Stomach (tissue), 9 donors: Measurements from ENCODE around the gene OSTM1. TPM values are rescaled to one million over a fixed set of nuclear protein-coding genes. Genes with fewer than 3 reads are reported as not detected.

ENCODE experiments used
- DNase-seq, 2 donors: peaks; one replicate each; pipeline versions ENCODE4 v3.0.0 to v3.0.0-alpha.2; 2013 to 2019
- H3K27ac ChIP-seq, 5 donors: fragments of 200-600 bp in 4 of 5; sonication (generic) in 4 of 5; one replicate each; pipeline ENCODE4 v1.5.1; 2013 to 2019; ENCODE audit warnings: mild to moderate bottlenecking in 1 of 5, moderate library complexity in 1 of 5
- H3K27me3 ChIP-seq, 3 donors: fragments of 200-600 bp; sonication (generic); one replicate each; pipeline ENCODE4 v1.5.1; 2017 to 2019; ENCODE audit warnings: mixed run types in 1 of 3
- H3K36me3 ChIP-seq, 4 donors: fragments of 200-600 bp; sonication (generic); 1 replicate in 3 of 4; 2 replicates in 1 of 4; pipeline ENCODE4 v1.5.1; 2016 to 2019
- H3K4me1 ChIP-seq, 4 donors: fragments of 200-600 bp; sonication (generic); one replicate each; pipeline ENCODE4 v1.5.1; 2016 to 2019
- H3K4me3 ChIP-seq, 4 donors: fragments of 200-600 bp; sonication (generic) in 3 of 4; one replicate each; pipeline ENCODE4 v1.5.1; 2016 to 2019; ENCODE audit warnings: mild to moderate bottlenecking in 1 of 4
- H3K9me3 ChIP-seq, 4 donors: fragments of 200-600 bp; sonication (generic); one replicate each; pipeline ENCODE4 v1.5.1; 2016 to 2019
- EP300 ChIP-seq: sonication (generic); formaldehyde crosslinking; IDR thresholded peaks from one replicate; pipeline ENCODE4 v1.6.1; 2017; ENCODE audit warnings: antibody characterized with exemption
- POLR2A ChIP-seq, 4 donors: fragments of 450-650 bp; IDR thresholded peaks; one replicate each; pipeline ENCODE4 v1.6.1; 2016; ENCODE audit warnings: antibody characterized with exemption in 4 of 4, control low read depth in 2 of 4, mild to moderate bottlenecking in 1 of 4, moderate library complexity in 1 of 4
- POLR2AphosphoS5 ChIP-seq, 3 donors: sonication (generic); formaldehyde crosslinking; IDR thresholded peaks; one replicate each; pipeline ENCODE4 v1.6.1; 2016; ENCODE audit warnings: antibody characterized with exemption in 3 of 3
- WGBS, 5 donors: extraction: QIAGEN DNeasy Blood & Tissue Kit in 3 of 5; methylation state at CpG; one replicate each; pipeline versions ENCODE4 v1.1.5 to v1.1.7; 2013 to 2018; 5-methylcytosine and 5-hydroxymethylcytosine counted together
- intact Hi-C: fragments of 100-400 bp; cut with DNase I; formaldehyde crosslinking; loops from one replicate; pipeline ENCODE4 v1.15.1; 2023; ENCODE audit warnings: low total_unique reads
- polyA plus RNA-seq, 3 donors: library from polyadenylated mRNA; stranded (reverse); fragments of 200-250 nt; gene quantifications; one replicate each; pipeline ENCODE4 v1.2.3, GENCODE V29; 2013
- small RNA-seq, 4 donors: library from RNA; depleted of rRNA; stranded (forward); fragments of <200 nt; gene quantifications; one replicate each; pipeline ENCODE3, GENCODE V24; 2016
- total RNA-seq, 5 donors: library from RNA; depleted of rRNA; stranded (reverse); fragments of >200 nt; gene quantifications; one replicate each; pipeline versions ENCODE4 v1.1.0 to v1.2.3, GENCODE V29; 2014 to 2016
- TF ChIP-seq, protein P1 (sequence below), 7 experiments: fragments of 450-650 bp in 4 of 7; fragments of 200-600 bp in 3 of 7; sonication (generic) in 3 of 7; IDR thresholded peaks; one replicate each; pipeline ENCODE4 v1.5.1; 2016 to 2019; ENCODE audit warnings: antibody characterized with exemption in 7 of 7, control low read depth in 2 of 7, mild to moderate bottlenecking in 1 of 7
- donor health status: healthy with polysubstance abuse.
- donor health status: Bipolar disorder and iron deficiency.
- donor health status: healthy.

Gene OSTM1
- total and polyA plus RNA-seq, 8 donors = 6.0 to 420 (median 19.6) TPM

GRCh38 chr6:107991772-107992550 is 82.6 kb downstream of the OSTM1 start:
- Histone ChIP-seq H3K36me3 (no peaks in the 10 kb centered on the region), H3K4me1 (peaks cover 0 to 8% (median 0%) of the 10 kb centered on the region in 4 donors), H3K27ac (no peak overlapping the region), H3K4me3 (no peak overlapping the region), H3K27me3 (no peaks in the 10 kb centered on the region), H3K9me3 (no peaks in the 10 kb centered on the region)
- TF ChIP-seq EP300 (no peak), POLR2AphosphoS5 (IDR thresholded peaks at IDR 0.05) (no peak), POLR2A (IDR thresholded peaks at IDR 0.05) (no peak)
- TF ChIP-seq, protein P1, sequence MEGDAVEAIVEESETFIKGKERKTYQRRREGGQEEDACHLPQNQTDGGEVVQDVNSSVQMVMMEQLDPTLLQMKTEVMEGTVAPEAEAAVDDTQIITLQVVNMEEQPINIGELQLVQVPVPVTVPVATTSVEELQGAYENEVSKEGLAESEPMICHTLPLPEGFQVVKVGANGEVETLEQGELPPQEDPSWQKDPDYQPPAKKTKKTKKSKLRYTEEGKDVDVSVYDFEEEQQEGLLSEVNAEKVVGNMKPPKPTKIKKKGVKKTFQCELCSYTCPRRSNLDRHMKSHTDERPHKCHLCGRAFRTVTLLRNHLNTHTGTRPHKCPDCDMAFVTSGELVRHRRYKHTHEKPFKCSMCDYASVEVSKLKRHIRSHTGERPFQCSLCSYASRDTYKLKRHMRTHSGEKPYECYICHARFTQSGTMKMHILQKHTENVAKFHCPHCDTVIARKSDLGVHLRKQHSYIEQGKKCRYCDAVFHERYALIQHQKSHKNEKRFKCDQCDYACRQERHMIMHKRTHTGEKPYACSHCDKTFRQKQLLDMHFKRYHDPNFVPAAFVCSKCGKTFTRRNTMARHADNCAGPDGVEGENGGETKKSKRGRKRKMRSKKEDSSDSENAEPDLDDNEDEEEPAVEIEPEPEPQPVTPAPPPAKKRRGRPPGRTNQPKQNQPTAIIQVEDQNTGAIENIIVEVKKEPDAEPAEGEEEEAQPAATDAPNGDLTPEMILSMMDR (IDR thresholded peaks at IDR 0.05) = no peak
- WGBS, 5 donors = 76 to 85% (median 80%) methylated on average over 9 of the region's 9 CpGs
- DNase-seq = no peak
- intact Hi-C loops = no loop called here

Small RNAs within 50 kb of the gene (small RNA-seq; reads per million reads assigned to genes)
- 0 reads per million in 4 donors for gene RF00019

Other genes starting within 250 kb of the OSTM1 start
- 100 to 1,000 TPM in 1 of 5 donors, 10 to 100 TPM in 4; 23.9 to 162 (median 66.5) TPM for gene SEC63, start 116.5 kb downstream of the OSTM1 start, total RNA-seq
- 10 to 100 TPM; 10.3 to 25.8 (median 17.3) TPM for gene SEC63, start 116.5 kb downstream of the OSTM1 start, polyA plus RNA-seq
- not detected for gene NR2E1, start 91.3 kb upstream of the OSTM1 start, total RNA-seq
- gene NR2E1, start 91.3 kb upstream of the OSTM1 start, polyA plus RNA-seq = not detected
- gene SNX3, start 186.3 kb upstream of the OSTM1 start, total RNA-seq = 100 to 1,000 TPM in 2 of 5 donors, 10 to 100 TPM in 3; 46.1 to 166 (median 86.4) TPM
- gene SNX3, start 186.3 kb upstream of the OSTM1 start, polyA plus RNA-seq = 100 to 1,000 TPM; 169 to 199 (median 196) TPM
- 10 to 100 TPM in 1 of 5 donors, 1 to 10 TPM in 2, under 1 TPM in 1, not detected in 1; 0.45 to 18.5 (median 6.4) TPM for gene AFG1L, start 220.3 kb upstream of the OSTM1 start, total RNA-seq
- 1 to 10 TPM; 2.1 to 3.2 (median 2.4) TPM for gene AFG1L, start 220.3 kb upstream of the OSTM1 start, polyA plus RNA-seq